HCT116 (cell line): ENCODE data around the gene HIVEP3. TPM values are rescaled to one million over a fixed set of nuclear protein-coding genes. Genes with fewer than 3 reads are reported as not detected.

Experiments
- ATAC-seq: fragments of 200-7000 bp; cut with Tn5 transposase; 2 replicates; pipeline ENCODE4 v1.9.1; 2020; ENCODE audit warnings: mild to moderate bottlenecking, moderate library complexity
- BruUV-seq: library from RNA; stranded (reverse); fragments of 400-500 nt; replicated peaks from 2 replicates; lab custom pipeline; 2021; lab: Mats Ljungman, UMichigan
- CTCF ChIA-PET: fragments of 300-600 bp; sonication (Branson Sonifier 250); formaldehyde crosslinking; loops from one replicate; lab custom pipeline; 2021; ENCODE audit warnings: antibody characterized with exemption; lab: Charles Lee
- POLR2A ChIA-PET: fragments of 300-600, 350-600 bp; sonication (Branson Sonifier 250); formaldehyde crosslinking; loops from one replicate; lab custom pipeline; 2021; ENCODE audit warnings: antibody characterized with exemption; lab: Charles Lee
- RAD21 ChIA-PET, 2 experiments: fragments of 300-600 bp; sonication (Branson Sonifier 250); formaldehyde crosslinking; loops; one replicate each; lab custom pipeline; 2023; ENCODE audit warnings: low total read pairs in 2 of 2; ENCODE audit not compliant: uncharacterized antibody in 2 of 2, unreplicated experiment in 2 of 2, low non-redundant PET in 1 of 2; lab: Charles Lee
- DNase-seq: peaks from one replicate; pipeline ENCODE4 v3.0.0-alpha.2; 2010; ENCODE audit warnings: low read depth, low spot score
- H2AFZ ChIP-seq: fragments of 200-600 bp; shearing (Covaris generic), sonication (generic); 2 replicates; pipeline ENCODE4 v1.6.1; 2017; ENCODE audit warnings: low read depth, mixed run types, mixed read lengths, antibody characterized with exemption, low read length; ENCODE audit not compliant: poor library complexity, severe bottlenecking
- H3K27ac ChIP-seq: 2 replicates; pipeline ENCODE4 v1.5.1; 2012; ENCODE audit warnings: low read depth, low read length
- H3K27me3 ChIP-seq: fragments of 200-600 bp; sonication (generic); 2 replicates; pipeline ENCODE4 v1.6.1; 2016; ENCODE audit warnings: mixed run types, low read length, mixed read lengths; ENCODE audit not compliant: insufficient read depth
- H3K36me3 ChIP-seq, 2 experiments: fragments of 200-500 bp in 1 of 2; fragments of 200-600 bp in 1 of 2; sonication (Bioruptor generic) in 1 of 2; sonication (generic) in 1 of 2; 2 replicates each; pipeline versions ENCODE4 v1.5.1 to v1.6.1; 2014 to 2016; ENCODE audit warnings: low read length in 2 of 2, inconsistent platforms in 1 of 2, mixed read lengths in 1 of 2, mixed run types in 1 of 2; ENCODE audit not compliant: insufficient read depth in 2 of 2, control insufficient read depth in 1 of 2
- H3K4me1 ChIP-seq, 2 experiments: fragments of 200-600 bp in 1 of 2; sonication (generic) in 1 of 2; 2 replicates each; pipeline versions ENCODE4 v1.5.1 to v1.6.1; 2012 to 2017; ENCODE audit warnings: low read length in 2 of 2, inconsistent platforms in 1 of 2, mild to moderate bottlenecking in 1 of 2, mixed read lengths in 1 of 2, mixed run types in 1 of 2, moderate library complexity in 1 of 2; ENCODE audit not compliant: insufficient read depth in 2 of 2, control insufficient read depth in 1 of 2
- H3K4me2 ChIP-seq: fragments of 200-600 bp; sonication (generic); 2 replicates; pipeline ENCODE4 v1.6.1; 2017; ENCODE audit warnings: mixed run types, low read length, mixed read lengths
- H3K4me3 ChIP-seq, 2 experiments: fragments of 200-600 bp in 1 of 2; sonication (generic) in 1 of 2; replicated peaks in 1 of 2; 2 replicates each; pipeline ENCODE4 v1.5.1; 2011 to 2016; ENCODE audit warnings: low read length in 2 of 2, control low read depth in 1 of 2, low read depth in 1 of 2, mild to moderate bottlenecking in 1 of 2, mixed read lengths in 1 of 2, mixed run types in 1 of 2
- H3K79me2 ChIP-seq: fragments of 200-600 bp; sonication (generic); 2 replicates; pipeline ENCODE4 v1.6.1; 2017; ENCODE audit warnings: mild to moderate bottlenecking, mixed run types, low read length, moderate library complexity, mixed read lengths; ENCODE audit not compliant: insufficient read depth
- H3K9ac ChIP-seq: fragments of 200-600 bp; sonication (generic); 2 replicates; pipeline ENCODE4 v1.6.1; 2016; ENCODE audit warnings: low read length, mixed read lengths
- H3K9me2 ChIP-seq: fragments of 200-600 bp; sonication (generic), shearing (Covaris generic); 2 replicates; pipeline ENCODE4 v1.6.1; 2017; ENCODE audit warnings: mixed run types, mild to moderate bottlenecking, moderate library complexity; ENCODE audit not compliant: insufficient read depth
- H3K9me3 ChIP-seq, 2 experiments: fragments of 200-500 bp in 1 of 2; fragments of 200-600 bp in 1 of 2; sonication (Bioruptor generic) in 1 of 2; sonication (generic) in 1 of 2; 2 replicates each; pipeline ENCODE4 v1.6.1; 2014 to 2017; ENCODE audit warnings: low read length in 2 of 2, mixed read lengths in 2 of 2, inconsistent platforms in 1 of 2, low read depth in 1 of 2, mild to moderate bottlenecking in 1 of 2, mixed run types in 1 of 2, moderate library complexity in 1 of 2; ENCODE audit not compliant: control insufficient read depth in 1 of 2, insufficient read depth in 1 of 2
- H4K20me1 ChIP-seq: fragments of 200-600 bp; sonication (generic), shearing (Covaris generic); 2 replicates; pipeline ENCODE4 v1.6.1; 2017; ENCODE audit warnings: mixed run types, mild to moderate bottlenecking, moderate library complexity; ENCODE audit not compliant: insufficient read depth
- ATF3 ChIP-seq: IDR thresholded peaks from 2 replicates; pipeline ENCODE4 v1.6.1; 2012
- CBX3 ChIP-seq: IDR thresholded peaks from 2 replicates; pipeline ENCODE4 v1.6.1; 2012; ENCODE audit warnings: low read depth
- EGR1 ChIP-seq: IDR thresholded peaks from 2 replicates; pipeline ENCODE4 v1.6.1; 2012; ENCODE audit warnings: low read depth
- ELF1 ChIP-seq: IDR thresholded peaks from 2 replicates; pipeline ENCODE4 v1.6.1; 2012; ENCODE audit warnings: low read depth, borderline replicate concordance
- FOSL1 ChIP-seq: IDR thresholded peaks from 2 replicates; pipeline ENCODE4 v1.6.1; 2012; ENCODE audit warnings: low read depth
- MAX ChIP-seq: IDR thresholded peaks from 2 replicates; pipeline ENCODE4 v1.6.1; 2012
- POLR2A ChIP-seq: IDR thresholded peaks from 2 replicates; pipeline ENCODE4 v1.7.0; 2011; ENCODE audit warnings: borderline replicate concordance; ENCODE audit not compliant: insufficient read depth, insufficient read length; ENCODE audit errors: extremely low read depth
- POLR2AphosphoS5 ChIP-seq: IDR thresholded peaks from 2 replicates; pipeline ENCODE4 v1.6.1; 2011; ENCODE audit warnings: mild to moderate bottlenecking, low read depth, low read length, moderate library complexity
- RAD21 ChIP-seq: IDR thresholded peaks from 2 replicates; pipeline ENCODE4 v1.6.1; 2012; ENCODE audit warnings: low read depth, mild to moderate bottlenecking
- SRF ChIP-seq: IDR thresholded peaks from 2 replicates; pipeline ENCODE4 v1.6.1; 2012; ENCODE audit warnings: low read depth
- YY1 ChIP-seq: IDR thresholded peaks from 2 replicates; pipeline ENCODE4 v1.6.1; 2011; ENCODE audit warnings: low read length, low read depth, moderate library complexity, mild to moderate bottlenecking; ENCODE audit not compliant: insufficient replicate concordance; ENCODE audit errors: extremely low read depth
- ZBTB33 ChIP-seq: IDR thresholded peaks from 2 replicates; pipeline ENCODE4 v1.6.1; 2011; ENCODE audit warnings: mild to moderate bottlenecking, low read length, moderate library complexity; ENCODE audit not compliant: insufficient replicate concordance; ENCODE audit errors: extremely low read depth
- ZNF274 ChIP-seq: fragments of 200-500 bp; sonication (Bioruptor generic); IDR thresholded peaks from 2 replicates; pipeline ENCODE4 v1.6.1; 2014; ENCODE audit warnings: mild to moderate bottlenecking, low read depth, low read length, inconsistent platforms
- intact Hi-C: fragments of 100-400 bp; cut with micrococcal nuclease; formaldehyde crosslinking; loops from 2 replicates; pipeline ENCODE4 v1.10.0; 2022
- total RNA-seq: library from RNA; stranded (reverse); gene quantifications from one replicate; pipeline ENCODE4 v1.2.1, GENCODE V29; 2021; ENCODE audit not compliant: unreplicated experiment
- TF ChIP-seq, protein P1 (sequence below): IDR thresholded peaks from 2 replicates; pipeline ENCODE4 v1.6.1; 2012; ENCODE audit warnings: low read depth
- TF ChIP-seq, protein P2 (sequence below), 3 experiments: fragments of 200-600 bp in 1 of 3; sonication (generic) in 1 of 3; IDR thresholded peaks in 2 of 3; conservative IDR thresholded peaks in 1 of 3; 2 replicates each; pipeline ENCODE4 v1.5.1; 2012 to 2017; ENCODE audit warnings: low read depth in 2 of 3, low read length in 2 of 3, antibody characterized with exemption in 1 of 3, borderline replicate concordance in 1 of 3, control low read depth in 1 of 3, mild to moderate bottlenecking in 1 of 3, mixed read lengths in 1 of 3, mixed run types in 1 of 3, moderate library complexity in 1 of 3; ENCODE audit not compliant: insufficient read depth in 1 of 3

Gene HIVEP3
- total RNA-seq, 1 experiment from 2014 or later: 7.1 TPM

DNA sequence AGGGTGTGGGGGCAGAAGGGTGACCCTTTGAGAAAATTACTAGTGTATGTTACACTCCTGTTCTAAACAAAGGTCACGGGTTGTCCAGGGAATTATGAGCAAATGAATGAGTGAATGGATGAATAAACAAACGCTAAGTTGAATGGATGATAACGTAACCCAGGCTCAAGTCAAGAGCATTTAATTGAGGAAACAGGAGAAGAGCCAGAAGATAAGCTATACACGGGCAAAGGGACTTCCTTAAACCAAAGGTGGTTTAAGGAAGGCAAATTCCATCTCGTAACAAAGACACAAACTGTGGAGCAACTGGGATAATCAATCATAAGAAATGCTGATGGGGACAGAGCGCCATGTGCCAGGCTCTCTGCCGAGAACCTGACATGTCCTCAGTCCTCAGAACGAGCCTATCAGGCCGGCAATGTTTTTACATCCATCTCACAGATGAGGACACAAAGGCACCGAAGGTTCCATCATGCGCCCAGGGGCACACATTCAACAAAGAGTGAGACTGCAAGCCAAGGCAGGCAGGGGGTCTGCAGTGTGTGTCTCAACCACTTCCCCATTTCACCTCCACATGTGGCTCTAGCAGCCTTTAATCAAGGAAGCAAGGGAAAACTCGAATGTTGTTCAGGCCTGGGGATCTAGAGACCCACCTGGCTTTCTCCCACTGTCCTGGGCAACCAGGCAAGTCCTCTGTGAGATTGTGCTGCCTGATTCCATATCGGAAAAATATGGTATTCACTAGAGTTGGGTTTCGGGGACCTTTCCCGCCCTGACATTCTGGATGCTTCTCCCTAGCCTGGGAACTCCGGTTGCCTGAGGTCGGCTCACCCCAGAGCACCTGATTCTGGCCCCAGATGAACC is 307.4 kb downstream of the HIVEP3 start:
- ATAC-seq: no peak

More for the DNA sequence above, 307.4 kb downstream of the HIVEP3 start:
- Histone ChIP-seq H4K20me1 (no peaks in the 10 kb centered on the region), H3K9ac (no peak overlapping the region), H3K27ac (no peak overlapping the region), H3K9me2 (no peaks in the 10 kb centered on the region), H3K4me2 (no peak overlapping the region), H3K9me3 (no peaks in the 10 kb centered on the region), H3K36me3 (no peaks in the 10 kb centered on the region), H3K4me3 (no peak overlapping the region), H3K4me1 (no peaks in the 10 kb centered on the region), H3K79me2 (no peaks in the 10 kb centered on the region), H3K27me3 (no peaks in the 10 kb centered on the region), H2AFZ (no peak overlapping the region)
- CTCF ChIA-PET: no interaction called here
- RAD21 ChIA-PET: no interaction called here
- intact Hi-C loops: no loop called here
- no TSS peak for BruUV-seq
- no peak for TF ChIP-seq ZBTB33
- no peak for TF ChIP-seq EGR1
- no peak for TF ChIP-seq ATF3
- no peak for TF ChIP-seq POLR2AphosphoS5
- TF ChIP-seq MAX: no peak
- TF ChIP-seq SRF: no peak
- TF ChIP-seq ZNF274: no peak
- TF ChIP-seq, protein P1, sequence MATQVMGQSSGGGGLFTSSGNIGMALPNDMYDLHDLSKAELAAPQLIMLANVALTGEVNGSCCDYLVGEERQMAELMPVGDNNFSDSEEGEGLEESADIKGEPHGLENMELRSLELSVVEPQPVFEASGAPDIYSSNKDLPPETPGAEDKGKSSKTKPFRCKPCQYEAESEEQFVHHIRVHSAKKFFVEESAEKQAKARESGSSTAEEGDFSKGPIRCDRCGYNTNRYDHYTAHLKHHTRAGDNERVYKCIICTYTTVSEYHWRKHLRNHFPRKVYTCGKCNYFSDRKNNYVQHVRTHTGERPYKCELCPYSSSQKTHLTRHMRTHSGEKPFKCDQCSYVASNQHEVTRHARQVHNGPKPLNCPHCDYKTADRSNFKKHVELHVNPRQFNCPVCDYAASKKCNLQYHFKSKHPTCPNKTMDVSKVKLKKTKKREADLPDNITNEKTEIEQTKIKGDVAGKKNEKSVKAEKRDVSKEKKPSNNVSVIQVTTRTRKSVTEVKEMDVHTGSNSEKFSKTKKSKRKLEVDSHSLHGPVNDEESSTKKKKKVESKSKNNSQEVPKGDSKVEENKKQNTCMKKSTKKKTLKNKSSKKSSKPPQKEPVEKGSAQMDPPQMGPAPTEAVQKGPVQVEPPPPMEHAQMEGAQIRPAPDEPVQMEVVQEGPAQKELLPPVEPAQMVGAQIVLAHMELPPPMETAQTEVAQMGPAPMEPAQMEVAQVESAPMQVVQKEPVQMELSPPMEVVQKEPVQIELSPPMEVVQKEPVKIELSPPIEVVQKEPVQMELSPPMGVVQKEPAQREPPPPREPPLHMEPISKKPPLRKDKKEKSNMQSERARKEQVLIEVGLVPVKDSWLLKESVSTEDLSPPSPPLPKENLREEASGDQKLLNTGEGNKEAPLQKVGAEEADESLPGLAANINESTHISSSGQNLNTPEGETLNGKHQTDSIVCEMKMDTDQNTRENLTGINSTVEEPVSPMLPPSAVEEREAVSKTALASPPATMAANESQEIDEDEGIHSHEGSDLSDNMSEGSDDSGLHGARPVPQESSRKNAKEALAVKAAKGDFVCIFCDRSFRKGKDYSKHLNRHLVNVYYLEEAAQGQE: no peak
- TF ChIP-seq CBX3: no peak
- TF ChIP-seq, protein P2, sequence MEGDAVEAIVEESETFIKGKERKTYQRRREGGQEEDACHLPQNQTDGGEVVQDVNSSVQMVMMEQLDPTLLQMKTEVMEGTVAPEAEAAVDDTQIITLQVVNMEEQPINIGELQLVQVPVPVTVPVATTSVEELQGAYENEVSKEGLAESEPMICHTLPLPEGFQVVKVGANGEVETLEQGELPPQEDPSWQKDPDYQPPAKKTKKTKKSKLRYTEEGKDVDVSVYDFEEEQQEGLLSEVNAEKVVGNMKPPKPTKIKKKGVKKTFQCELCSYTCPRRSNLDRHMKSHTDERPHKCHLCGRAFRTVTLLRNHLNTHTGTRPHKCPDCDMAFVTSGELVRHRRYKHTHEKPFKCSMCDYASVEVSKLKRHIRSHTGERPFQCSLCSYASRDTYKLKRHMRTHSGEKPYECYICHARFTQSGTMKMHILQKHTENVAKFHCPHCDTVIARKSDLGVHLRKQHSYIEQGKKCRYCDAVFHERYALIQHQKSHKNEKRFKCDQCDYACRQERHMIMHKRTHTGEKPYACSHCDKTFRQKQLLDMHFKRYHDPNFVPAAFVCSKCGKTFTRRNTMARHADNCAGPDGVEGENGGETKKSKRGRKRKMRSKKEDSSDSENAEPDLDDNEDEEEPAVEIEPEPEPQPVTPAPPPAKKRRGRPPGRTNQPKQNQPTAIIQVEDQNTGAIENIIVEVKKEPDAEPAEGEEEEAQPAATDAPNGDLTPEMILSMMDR (IDR thresholded peaks at IDR 0.05 in 2 of 3, conservative IDR thresholded peaks at IDR 0.05 in 1 of 3; ENCODE audit: borderline replicate concordance in 1 of 3, insufficient read depth in 1 of 3, low read depth in 2 of 3, low read length in 2 of 3): no peak
- no peak for TF ChIP-seq FOSL1
- no peak for TF ChIP-seq ELF1
- no peak for TF ChIP-seq RAD21
- no peak for TF ChIP-seq YY1
- no peak for TF ChIP-seq POLR2A
- DNase-seq: no peak
- POLR2A ChIA-PET: no interaction called here
